Memory B cell (primary cell): Measurements from ENCODE around the gene CP.
"Not testable (repeated sequence)": the region's sequence is repeated elsewhere in the genome, so short reads cannot be mapped to it uniquely, and the experiment has no call there.

Source experiments
- ATAC-seq: fragments of 150-1000 bp; cut with Tn5 transposase; 2 replicates; pipeline ENCODE4 v1.10.0; 2021; ENCODE audit warnings: low read depth, mild to moderate bottlenecking, moderate library complexity
- DNase-seq, 2 donors: peaks; one replicate each; pipeline ENCODE4 v3.0.0; 2022; ENCODE audit warnings: low spot score in 2 of 2
- H3K27ac Mint-ChIP-seq: one replicate; pipeline ENCODE4 v1.8.0; 2022; ENCODE audit warnings: mild to moderate bottlenecking, moderate library complexity, mixed read lengths
- H3K27me3 Mint-ChIP-seq: one replicate; pipeline ENCODE4 v1.8.0; 2022; ENCODE audit warnings: mixed read lengths
- H3K36me3 Mint-ChIP-seq: one replicate; pipeline ENCODE4 v1.8.0; 2022; ENCODE audit warnings: mild to moderate bottlenecking, mixed read lengths
- H3K4me1 Mint-ChIP-seq: one replicate; pipeline ENCODE4 v1.8.0; 2022; ENCODE audit warnings: mixed read lengths
- H3K4me3 Mint-ChIP-seq: one replicate; pipeline ENCODE4 v1.8.0; 2022; ENCODE audit warnings: mild to moderate bottlenecking, moderate library complexity, mixed read lengths
- H3K9me3 Mint-ChIP-seq: one replicate; pipeline ENCODE4 v1.8.0; 2022; ENCODE audit warnings: mixed read lengths

CP gene

DNA sequence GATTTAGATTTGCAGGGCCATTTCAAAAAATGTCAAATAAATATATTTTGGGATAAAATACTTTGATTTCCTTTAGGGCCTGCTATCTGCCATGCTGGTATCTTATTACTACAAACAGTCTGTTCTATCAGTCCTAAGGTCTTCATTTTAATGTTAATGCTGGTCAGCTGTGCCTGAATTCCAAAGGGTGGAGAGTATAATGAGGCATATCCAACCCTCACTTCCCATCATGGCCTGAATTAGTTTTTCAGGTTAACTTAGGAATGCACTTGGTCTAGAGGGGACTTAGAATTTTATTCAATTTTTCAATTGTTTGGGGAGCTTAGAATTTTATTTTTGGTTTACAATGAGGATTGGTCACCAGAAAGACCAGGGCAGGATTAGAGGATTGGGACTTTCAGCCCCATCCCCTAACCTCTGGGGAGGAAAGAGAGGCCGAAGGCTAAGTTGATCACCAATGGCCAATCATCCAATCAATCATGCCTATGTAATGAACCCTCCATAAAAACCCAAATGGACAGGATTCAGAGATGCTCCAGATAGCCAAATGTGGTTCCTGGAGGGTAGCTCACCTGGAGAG lies 17.8 kb upstream of the CP start:
- Mint-ChIP-seq H3K4me1 (peaks cover 16% of the 10 kb centered on the region), H3K27ac (no peak overlapping the region), H3K36me3 (peaks cover 2% of the 10 kb centered on the region), H3K9me3 (no peaks in the 10 kb centered on the region), H3K4me3 (no peak overlapping the region), H3K27me3 (no peaks in the 10 kb centered on the region)
- ATAC-seq (no peak), DNase-seq (no peak)

- H3K27me3 Mint-ChIP-seq, DNase-seq, ATAC-seq, H3K36me3 Mint-ChIP-seq, H3K4me3 Mint-ChIP-seq, H3K9me3 Mint-ChIP-seq, H3K27ac Mint-ChIP-seq, H3K4me1 Mint-ChIP-seq: not testable (repeated sequence)
Observed at GRCh38 chr3:149238268-149238667, 16.6 kb upstream of the CP start.

DNA sequence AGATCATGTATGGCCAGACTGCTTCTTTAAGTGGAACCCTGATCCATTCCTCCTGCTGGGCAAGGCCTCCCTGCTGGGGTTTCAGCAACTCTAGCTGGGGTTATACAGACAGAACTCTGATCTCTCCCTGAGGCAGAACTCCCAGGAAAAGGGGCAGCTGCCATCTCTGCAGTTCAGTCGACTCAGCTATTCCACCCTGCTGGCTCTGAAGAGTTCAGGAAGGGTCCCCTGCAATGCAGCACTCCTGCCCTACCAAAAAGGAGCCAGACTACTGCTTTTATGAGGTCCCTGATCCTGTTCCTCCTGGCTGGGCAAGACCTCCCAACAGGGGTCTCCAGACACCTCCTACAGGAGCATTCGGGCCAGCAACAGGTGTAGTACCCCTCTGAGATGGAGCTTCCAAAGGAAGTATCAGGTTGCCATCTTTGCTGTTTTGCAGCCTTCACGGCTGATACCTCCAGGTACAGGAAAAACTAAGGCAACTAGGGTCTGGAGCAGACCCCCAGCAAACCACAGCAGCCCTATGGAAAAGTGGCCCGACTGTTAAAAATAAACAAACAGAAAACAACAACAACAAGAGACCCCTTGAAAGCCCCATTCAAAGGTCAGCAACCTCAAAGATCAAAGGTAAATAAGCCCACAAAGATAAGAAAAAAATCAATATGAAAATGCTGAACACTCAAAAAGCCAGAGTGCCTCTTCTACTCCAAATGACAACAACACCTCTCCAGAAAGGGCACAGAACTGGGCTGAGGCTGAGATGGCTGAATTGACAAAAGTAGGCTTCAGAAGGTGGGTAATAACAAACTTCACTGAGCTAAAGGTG lies 14.2 kb upstream of the CP start:
- DNase-seq, result no peak
- no peaks in the 10 kb centered on the region for H3K9me3 Mint-ChIP-seq
- no peak for ATAC-seq
- H3K4me3 Mint-ChIP-seq, result no peak overlapping the region
- no peak overlapping the region for H3K27ac Mint-ChIP-seq
- H3K36me3 Mint-ChIP-seq, result peaks cover 2% of the 10 kb centered on the region
- peaks cover 2% of the 10 kb centered on the region for H3K27me3 Mint-ChIP-seq
- H3K4me1 Mint-ChIP-seq, result peaks cover 2% of the 10 kb centered on the region

GRCh38 chr3:149234671-149235245 lies 13.1 kb upstream of the CP start:
- no peak overlapping the region for H3K4me3 Mint-ChIP-seq
- H3K9me3 Mint-ChIP-seq, result no peaks in the 10 kb centered on the region
- H3K4me1 Mint-ChIP-seq, result peaks cover 2% of the 10 kb centered on the region
- H3K27ac Mint-ChIP-seq, result no peak overlapping the region
- ATAC-seq (no peak), DNase-seq (no peak)
- H3K36me3 Mint-ChIP-seq, result peaks cover 2% of the 10 kb centered on the region
- peaks cover 2% of the 10 kb centered on the region for H3K27me3 Mint-ChIP-seq

- H3K27ac Mint-ChIP-seq, result no peak overlapping the region
- ATAC-seq, result no peak
- peaks cover 2% of the 10 kb centered on the region for H3K4me1 Mint-ChIP-seq
- no peak for DNase-seq
- no peak overlapping the region for H3K4me3 Mint-ChIP-seq
- no peaks in the 10 kb centered on the region for H3K9me3 Mint-ChIP-seq
- H3K36me3 Mint-ChIP-seq, result peaks cover 2% of the 10 kb centered on the region
- H3K27me3 Mint-ChIP-seq, result peaks cover 2% of the 10 kb centered on the region
Observed at GRCh38 chr3:149233323-149233722, 11.7 kb upstream of the CP start.

DNA sequence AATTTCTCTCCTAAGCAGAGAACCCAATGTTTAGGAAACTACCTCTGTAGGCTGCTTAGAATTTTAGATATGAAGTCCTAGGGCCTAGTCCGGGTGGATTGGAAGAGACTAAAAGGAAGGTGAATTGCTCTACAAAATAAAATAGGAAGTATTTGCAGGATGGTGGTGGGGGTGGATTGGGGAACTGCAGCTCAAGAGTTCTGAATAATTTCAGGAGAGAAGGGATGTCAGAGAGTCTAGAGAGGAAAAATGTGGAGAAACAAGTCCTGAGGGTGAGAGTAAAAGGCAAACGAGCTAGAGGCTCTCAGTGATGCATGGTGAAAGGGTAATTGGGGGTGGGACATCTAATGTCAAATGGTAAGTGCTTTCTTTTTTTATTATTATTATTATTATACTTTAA lies 10.2 kb upstream of the CP start:
- H3K27me3 Mint-ChIP-seq, result peaks cover 2% of the 10 kb centered on the region
- H3K36me3 Mint-ChIP-seq, result peaks cover 2% of the 10 kb centered on the region
- no peak overlapping the region for H3K4me3 Mint-ChIP-seq
- ATAC-seq, result no peak
- H3K9me3 Mint-ChIP-seq, result no peaks in the 10 kb centered on the region
- DNase-seq, result no peak
- H3K27ac Mint-ChIP-seq, result no peak overlapping the region
- H3K4me1 Mint-ChIP-seq, result peaks cover 2% of the 10 kb centered on the region

DNA sequence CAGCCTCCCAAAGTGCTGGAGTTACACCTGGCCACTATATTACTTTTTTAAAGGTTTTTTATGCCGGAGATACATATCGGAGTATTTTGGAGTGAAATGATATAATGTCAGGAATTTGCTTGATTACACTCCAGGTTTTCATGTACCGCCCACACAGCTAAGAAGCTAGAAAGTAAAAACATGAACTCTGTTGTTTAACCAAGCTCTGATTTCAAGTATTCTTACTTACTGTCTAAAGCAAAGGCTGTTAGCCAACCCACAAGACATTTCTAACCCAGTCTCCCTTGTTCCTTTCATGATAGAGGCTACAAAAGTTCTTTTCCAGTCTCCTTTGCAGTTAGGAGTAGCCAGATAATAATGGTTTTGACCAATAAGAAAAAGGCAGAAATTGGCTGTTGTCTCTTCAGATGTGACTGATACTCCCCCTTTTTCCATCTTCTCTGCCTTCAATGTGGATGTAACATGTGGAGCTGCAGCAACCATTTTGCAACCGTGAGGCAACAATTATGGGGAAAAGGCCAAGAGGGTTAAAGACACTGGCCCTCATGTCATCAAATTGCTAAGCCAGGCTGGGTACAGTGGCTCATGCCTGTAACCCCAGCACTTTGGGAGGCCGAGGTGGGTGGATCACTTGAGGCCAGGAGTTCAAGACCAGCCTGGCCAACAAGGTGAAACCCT lies 6.1 kb upstream of the CP start:
- Mint-ChIP-seq H3K9me3 (no peaks in the 10 kb centered on the region), H3K27me3 (no peaks in the 10 kb centered on the region), H3K36me3 (no peaks in the 10 kb centered on the region), H3K27ac (no peak overlapping the region), H3K4me3 (no peak overlapping the region), H3K4me1 (peaks cover 18% of the 10 kb centered on the region)
- ATAC-seq (no peak), DNase-seq (no peak)

- no peak overlapping the region for H3K27ac Mint-ChIP-seq
- no peak overlapping the region for H3K4me3 Mint-ChIP-seq
- no peaks in the 10 kb centered on the region for H3K36me3 Mint-ChIP-seq
- no peaks in the 10 kb centered on the region for H3K27me3 Mint-ChIP-seq
- H3K9me3 Mint-ChIP-seq, result no peaks in the 10 kb centered on the region
- DNase-seq (no peak), ATAC-seq (no peak)
- H3K4me1 Mint-ChIP-seq, result peaks cover 18% of the 10 kb centered on the region
Observed at GRCh38 chr3:149226776-149227175, 5.1 kb upstream of the CP start.

DNA sequence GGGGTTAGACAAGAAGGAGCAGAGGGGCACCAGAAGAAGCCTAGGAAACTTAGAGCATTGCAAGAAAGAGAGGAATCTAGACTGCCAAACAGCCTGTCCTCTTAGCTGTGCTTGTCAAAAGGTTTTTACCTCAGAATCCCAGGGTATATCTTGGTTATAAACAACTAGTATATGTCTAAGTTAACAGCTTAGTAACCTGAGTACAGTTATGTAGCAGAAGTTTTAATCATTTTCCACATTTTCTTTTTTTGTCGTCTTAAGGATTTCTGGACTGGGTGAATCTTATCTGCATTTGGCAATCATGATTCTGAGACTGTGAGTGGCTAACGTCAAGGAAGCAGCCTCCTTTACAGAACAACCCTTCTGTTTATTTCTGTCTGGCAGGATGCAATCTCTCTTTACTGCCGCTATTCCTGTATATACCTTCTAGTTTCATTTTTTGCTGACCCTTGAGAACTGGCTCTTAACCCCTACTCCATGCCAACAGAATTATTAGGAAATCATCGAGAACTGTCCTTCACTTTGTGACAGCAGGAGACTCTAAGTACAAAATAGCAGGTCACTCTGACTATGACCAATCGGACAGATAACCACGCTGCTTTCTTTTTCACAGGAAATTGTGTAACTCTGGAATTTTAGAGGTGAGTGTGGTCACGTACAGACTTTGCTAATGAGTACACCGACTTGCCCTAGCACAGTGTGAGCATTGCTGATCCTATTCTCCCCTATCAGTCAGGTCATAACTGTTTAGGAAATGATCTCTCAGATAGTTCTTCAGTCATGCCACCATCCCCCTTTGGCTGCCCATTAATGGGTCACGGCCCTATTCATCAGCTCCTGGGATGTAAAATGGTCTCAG lies 3.3 kb upstream of the CP start:
- DNase-seq, result no peak
- Mint-ChIP-seq H3K27ac (peak overlapping the region; percentile 73), H3K4me1 (peaks cover 18% of the 10 kb centered on the region), H3K36me3 (no peaks in the 10 kb centered on the region), H3K27me3 (no peaks in the 10 kb centered on the region), H3K4me3 (peak overlapping the region; percentile 83), H3K9me3 (no peaks in the 10 kb centered on the region)
- peak; percentile 66 for ATAC-seq

DNA sequence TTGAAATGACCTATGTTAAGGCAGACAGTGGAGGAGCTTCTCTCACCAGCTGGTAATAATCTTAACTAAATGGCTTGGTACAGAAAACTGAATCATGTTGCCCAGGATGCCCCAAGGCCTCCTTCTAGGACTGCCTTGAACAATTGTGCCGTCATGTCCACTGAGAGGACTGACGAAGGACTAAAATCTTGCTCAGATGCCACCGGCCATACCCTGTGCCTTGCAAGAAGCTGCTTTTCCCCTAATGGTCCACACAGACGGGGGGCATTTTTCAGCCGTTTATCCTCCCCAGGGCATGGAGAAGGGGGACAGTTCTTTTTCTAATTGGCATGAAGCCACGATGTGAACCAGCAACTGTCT lies 1.8 kb upstream of the CP start:
- Mint-ChIP-seq H3K27me3 (no peaks in the 10 kb centered on the region), H3K27ac (no peak overlapping the region), H3K36me3 (no peaks in the 10 kb centered on the region), H3K4me3 (no peak overlapping the region), H3K9me3 (no peaks in the 10 kb centered on the region), H3K4me1 (peaks cover 18% of the 10 kb centered on the region)
- ATAC-seq, result no peak
- no peak for DNase-seq

DNA sequence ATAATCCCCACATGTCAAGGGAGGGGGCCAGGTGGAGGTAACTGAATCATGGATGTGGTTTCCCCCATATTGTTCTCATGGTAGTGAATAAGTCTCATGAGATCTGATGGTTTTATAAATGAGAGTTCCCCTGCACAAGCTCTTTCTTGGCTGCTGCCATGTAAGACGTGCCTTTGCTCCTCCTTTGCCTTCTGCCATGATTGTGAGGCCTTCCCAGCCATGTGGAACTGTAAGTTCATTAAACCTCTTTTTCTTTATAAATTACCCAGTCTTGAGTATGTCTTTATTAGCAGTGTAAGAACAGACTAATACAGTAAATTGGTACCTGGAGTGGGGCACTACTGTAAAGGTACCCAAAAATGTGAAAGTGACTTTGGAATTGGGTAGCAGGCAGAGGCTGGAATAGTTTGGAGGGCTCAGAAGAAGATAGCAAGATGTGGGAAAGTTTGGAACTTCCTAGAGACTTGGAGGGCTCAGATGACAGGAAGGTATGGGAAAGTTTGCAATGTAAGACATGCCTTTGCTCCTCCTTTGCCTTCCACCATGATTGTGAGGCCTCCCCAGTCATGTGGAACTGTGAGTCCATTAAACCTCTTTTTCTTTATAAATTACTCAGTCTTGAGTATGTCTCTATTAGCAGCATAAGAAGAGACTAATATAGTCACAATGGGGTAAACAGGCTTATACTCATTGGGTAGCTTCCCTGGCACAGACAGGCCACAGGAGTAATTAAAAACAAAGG lies 2.1 kb downstream of the CP start:
- not testable (repeated sequence) for H3K27me3 Mint-ChIP-seq, H3K4me1 Mint-ChIP-seq, H3K27ac Mint-ChIP-seq, ATAC-seq, H3K4me3 Mint-ChIP-seq, H3K36me3 Mint-ChIP-seq, H3K9me3 Mint-ChIP-seq, DNase-seq

DNA sequence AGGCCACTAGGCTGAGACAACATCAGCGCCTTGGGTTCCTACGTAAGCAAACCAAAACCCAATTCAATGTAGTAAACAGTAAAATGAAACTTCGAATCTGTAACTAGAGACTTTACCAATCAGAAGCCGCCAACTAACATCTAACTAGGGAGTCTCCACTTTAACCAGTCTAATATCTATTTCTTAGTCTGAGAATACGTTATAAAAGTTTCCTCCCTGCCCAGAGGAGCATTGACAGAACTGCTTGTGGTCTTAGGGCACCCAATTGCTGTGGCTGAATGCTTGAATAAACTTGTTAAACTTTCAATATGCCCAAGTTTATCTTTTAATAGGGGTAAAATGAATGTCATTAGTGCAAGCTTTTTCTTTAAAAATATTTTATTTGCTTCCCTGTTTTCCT lies 4.3 kb downstream of the CP start:
- DNase-seq (no peak), ATAC-seq (peak; percentile 24)
- no peaks in the 10 kb centered on the region for H3K9me3 Mint-ChIP-seq
- no peaks in the 10 kb centered on the region for H3K27me3 Mint-ChIP-seq
- no peaks in the 10 kb centered on the region for H3K4me1 Mint-ChIP-seq
- H3K27ac Mint-ChIP-seq, result no peak overlapping the region
- no peaks in the 10 kb centered on the region for H3K36me3 Mint-ChIP-seq
- no peak overlapping the region for H3K4me3 Mint-ChIP-seq

- no peak for ATAC-seq
- H3K27ac Mint-ChIP-seq, result no peak overlapping the region
- no peak for DNase-seq
- no peaks in the 10 kb centered on the region for H3K36me3 Mint-ChIP-seq
- no peaks in the 10 kb centered on the region for H3K27me3 Mint-ChIP-seq
- no peaks in the 10 kb centered on the region for H3K4me1 Mint-ChIP-seq
- no peak overlapping the region for H3K4me3 Mint-ChIP-seq
- H3K9me3 Mint-ChIP-seq, result no peaks in the 10 kb centered on the region
Observed at GRCh38 chr3:149216193-149216869, 5.3 kb downstream of the CP start.
